Measurements from ENCODE around the gene FBXL2.

Gene FBXL2

GRCh38 chr3:33392144-33392543 lies 114.9 kb downstream of the FBXL2 start:
- TF ChIP-seq OSR1 (CRISPR knock-in tag; IDR thresholded peaks at IDR 0.05) (no peak), ESRRG (CRISPR knock-in tag; IDR thresholded peaks at IDR 0.05) (no peak), ZC3H10 (CRISPR knock-in tag; IDR thresholded peaks at IDR 0.05) (no peak), ZFP3 (CRISPR knock-in tag; IDR thresholded peaks at IDR 0.05) (no peak), ISL1 (CRISPR knock-in tag; IDR thresholded peaks at IDR 0.05) (no peak)
- no peak for ATAC-seq

GRCh38 chr3:33392703-33393125 lies 115.5 kb downstream of the FBXL2 start:
- peak; percentile 89 for ATAC-seq
- TF ChIP-seq ISL1 (CRISPR knock-in tag; IDR thresholded peaks at IDR 0.05) (peak; percentile 75), TCF4 (CRISPR knock-in tag; IDR thresholded peaks at IDR 0.05; ENCODE audit: borderline replicate concordance) (no peak)

- ATAC-seq, result peak; percentile 10; the same call in 1 of the 3 replicates
Observed at GRCh38 chr3:33394403-33395054, 117.3 kb downstream of the FBXL2 start.

GRCh38 chr3:33395900-33396299 lies 118.7 kb downstream of the FBXL2 start:
- no peak for ATAC-seq
- TF ChIP-seq ESRRG (CRISPR knock-in tag; IDR thresholded peaks at IDR 0.05) (no peak), CREB5 (CRISPR knock-in tag; IDR thresholded peaks at IDR 0.05; ENCODE audit: low read depth) (no peak), TCF4 (CRISPR knock-in tag; IDR thresholded peaks at IDR 0.05; ENCODE audit: borderline replicate concordance) (no peak), GLIS3 (CRISPR knock-in tag; IDR thresholded peaks at IDR 0.05) (no peak), ZNF8 (CRISPR knock-in tag; IDR thresholded peaks at IDR 0.05) (no peak), PATZ1 (CRISPR knock-in tag; IDR thresholded peaks at IDR 0.05; ENCODE audit: borderline replicate concordance) (no peak), ZNF70 (CRISPR knock-in tag; IDR thresholded peaks at IDR 0.05) (no peak), ISL1 (CRISPR knock-in tag; IDR thresholded peaks at IDR 0.05) (no peak), CSRNP3 (CRISPR knock-in tag; IDR thresholded peaks at IDR 0.05) (no peak), TSHZ2 (CRISPR knock-in tag; IDR thresholded peaks at IDR 0.05) (no peak), RARB (CRISPR knock-in tag; IDR thresholded peaks at IDR 0.05) (no peak), TOX (CRISPR knock-in tag; IDR thresholded peaks at IDR 0.05; ENCODE audit: borderline replicate concordance) (no peak), ZC3H10 (CRISPR knock-in tag; IDR thresholded peaks at IDR 0.05) (no peak)

More at GRCh38 chr3:33394403-33395054, 117.3 kb downstream of the FBXL2 start:
- TF ChIP-seq TSHZ2 (CRISPR knock-in tag; IDR thresholded peaks at IDR 0.05) (peak; percentile 51; the same call in 1 of the 2 replicates), ZNF8 (CRISPR knock-in tag; IDR thresholded peaks at IDR 0.05) (no peak), TCF4 (CRISPR knock-in tag; IDR thresholded peaks at IDR 0.05; ENCODE audit: borderline replicate concordance) (peak; percentile 84)
